ENCODE data around the gene GNG12.

GNG12 gene

DNA sequence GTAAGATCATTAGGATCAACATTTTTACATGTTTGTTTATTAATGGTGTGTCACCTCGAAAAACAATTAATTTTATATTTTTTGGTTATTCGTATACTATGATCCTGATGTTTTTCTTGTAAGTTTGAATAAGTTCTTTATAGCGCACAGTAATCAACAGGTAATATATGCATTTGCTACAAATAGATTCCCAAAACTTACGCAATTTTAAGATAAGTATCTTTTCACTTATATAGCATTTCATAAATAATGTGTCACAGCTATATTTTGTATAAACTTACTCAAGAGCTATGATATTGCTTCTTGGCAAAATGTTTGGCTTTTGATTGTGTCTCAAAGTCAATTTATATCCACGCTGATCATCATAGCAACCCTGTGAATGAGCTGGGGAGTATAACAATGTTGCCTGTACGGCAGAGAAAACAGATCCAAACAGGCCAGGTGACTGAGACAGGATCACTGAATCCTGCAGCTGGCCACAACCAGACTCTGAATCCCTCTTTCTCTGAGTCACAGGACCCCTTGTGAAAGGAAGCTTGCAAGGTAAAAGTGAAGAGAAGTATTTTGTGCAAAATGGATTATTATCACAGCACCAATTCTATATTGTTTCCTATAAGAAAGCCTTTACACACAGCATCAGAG, 48.6 kb downstream of the GNG12 start:
- no peak for DNase-seq (ENCODE audit: low read depth)

DNA sequence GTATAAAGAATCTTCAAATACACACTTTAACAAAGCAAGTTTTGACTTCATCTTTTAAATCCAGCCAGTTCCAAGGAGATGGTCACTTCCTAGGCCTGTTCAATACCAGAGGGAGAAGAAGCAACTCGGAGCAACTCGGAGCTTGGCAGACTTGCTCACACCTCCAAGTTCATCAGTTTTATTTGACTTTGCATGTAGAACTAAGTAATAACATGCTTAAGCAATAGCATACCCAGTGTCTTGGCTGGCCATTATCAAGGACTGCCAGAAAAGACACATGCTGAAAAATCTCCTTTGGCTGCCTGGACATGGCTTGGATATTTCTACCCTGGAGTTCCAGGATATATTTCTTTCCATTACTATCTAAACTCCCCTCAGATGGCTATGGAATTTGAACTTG, 52.6 kb downstream of the GNG12 start:
- no peak for DNase-seq (ENCODE audit: low read depth)

DNA sequence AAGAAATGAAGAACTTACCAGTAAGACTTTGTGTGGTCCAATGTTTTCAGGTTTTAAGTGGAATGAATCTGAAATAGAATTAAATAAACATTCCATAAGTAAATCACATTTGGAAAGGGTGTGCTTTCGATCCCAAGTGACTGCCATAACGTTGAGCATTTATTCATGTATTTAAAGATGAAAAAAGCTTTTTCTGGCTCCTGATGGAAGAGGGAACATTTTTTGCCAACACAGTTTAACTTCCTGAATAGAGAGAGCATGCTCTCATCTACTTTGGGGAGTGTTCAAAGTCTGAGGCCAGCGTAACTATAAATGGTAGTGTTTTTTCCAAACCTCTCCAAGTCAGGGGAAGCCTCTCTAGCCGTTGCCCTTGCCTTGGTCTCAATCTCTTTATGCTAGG, 55.8 kb downstream of the GNG12 start:
- no peak for DNase-seq (ENCODE audit: low read depth)

DNA sequence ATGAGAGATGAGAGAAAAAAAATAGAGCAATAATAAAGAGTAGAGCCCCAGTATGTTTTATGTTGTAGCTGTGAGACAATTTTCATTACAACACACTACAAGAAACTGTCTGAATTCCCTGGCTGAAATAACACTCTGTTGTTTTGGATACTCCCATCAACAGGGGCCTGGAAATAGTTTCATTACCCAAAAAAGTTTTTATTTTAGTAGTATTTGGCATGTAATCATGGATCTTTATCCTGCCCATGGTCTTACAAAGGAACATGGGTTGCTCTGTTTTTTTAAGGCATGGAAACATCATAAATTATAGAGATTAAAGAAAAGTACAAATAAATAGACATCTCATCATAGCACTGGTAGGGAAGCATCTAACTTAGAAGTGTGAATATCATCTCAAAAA, 56.3 kb downstream of the GNG12 start:
- DNase-seq (ENCODE audit: low read depth): no peak

DNA sequence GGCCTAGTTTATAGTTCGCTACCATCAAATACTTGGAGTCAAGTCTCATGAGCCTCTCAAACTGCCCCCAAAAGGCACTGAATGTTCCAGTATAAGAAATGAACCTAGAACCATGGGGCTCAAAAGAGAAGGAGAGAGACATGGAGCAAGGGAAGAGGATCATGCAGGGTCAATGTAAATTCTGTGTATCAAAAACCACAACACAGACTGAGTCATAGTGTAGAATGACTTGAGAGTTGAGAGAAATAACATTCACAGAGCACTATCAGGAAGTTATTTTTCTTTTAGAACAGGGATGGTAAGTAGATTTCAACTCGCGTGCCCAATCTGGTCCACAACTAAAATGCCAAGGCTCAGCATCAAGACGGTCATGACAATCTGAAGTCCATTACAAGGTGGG, 59.8 kb downstream of the GNG12 start:
- DNase-seq (ENCODE audit: low read depth): no peak

DNA sequence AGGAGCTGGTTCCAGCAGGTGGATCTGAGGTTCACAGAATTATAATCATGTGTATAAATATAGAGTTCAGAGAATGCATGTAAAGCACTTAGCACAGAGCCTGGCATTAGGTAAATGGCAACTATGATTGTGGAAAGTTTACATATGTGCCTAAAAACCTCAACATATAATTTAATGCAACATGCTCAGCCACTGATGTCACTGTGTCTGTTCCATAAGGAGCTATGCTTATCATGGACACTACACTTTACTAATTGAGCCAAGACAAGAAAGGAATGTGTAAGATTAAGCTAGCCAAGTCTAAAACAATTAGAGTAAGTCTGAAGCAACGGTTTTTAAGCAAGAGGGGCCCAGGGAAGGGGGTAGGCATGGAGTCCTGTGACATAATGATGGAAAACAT, 61.5 kb downstream of the GNG12 start:
- DNase-seq (ENCODE audit: low read depth): no peak

DNA sequence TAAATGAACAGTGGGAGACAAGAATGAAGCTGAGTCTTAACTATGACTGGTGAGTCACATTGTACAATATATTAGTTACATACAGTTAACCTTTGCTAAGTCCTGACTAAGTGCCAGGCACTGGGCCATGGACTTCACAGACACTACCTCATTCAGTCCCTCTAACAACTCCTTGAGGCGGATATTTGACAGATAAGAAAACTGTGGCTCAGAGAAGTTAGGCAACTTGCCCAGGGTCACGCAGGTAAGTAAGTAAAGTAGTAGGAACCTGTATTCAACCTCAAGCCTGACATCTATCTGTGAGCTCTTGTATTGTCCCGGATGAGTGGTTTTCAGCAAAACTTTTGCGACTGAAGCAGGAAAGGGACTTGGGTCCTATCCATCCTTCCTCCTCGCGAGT, 62.1 kb downstream of the GNG12 start:
- no peak for DNase-seq (ENCODE audit: low read depth)

DNA sequence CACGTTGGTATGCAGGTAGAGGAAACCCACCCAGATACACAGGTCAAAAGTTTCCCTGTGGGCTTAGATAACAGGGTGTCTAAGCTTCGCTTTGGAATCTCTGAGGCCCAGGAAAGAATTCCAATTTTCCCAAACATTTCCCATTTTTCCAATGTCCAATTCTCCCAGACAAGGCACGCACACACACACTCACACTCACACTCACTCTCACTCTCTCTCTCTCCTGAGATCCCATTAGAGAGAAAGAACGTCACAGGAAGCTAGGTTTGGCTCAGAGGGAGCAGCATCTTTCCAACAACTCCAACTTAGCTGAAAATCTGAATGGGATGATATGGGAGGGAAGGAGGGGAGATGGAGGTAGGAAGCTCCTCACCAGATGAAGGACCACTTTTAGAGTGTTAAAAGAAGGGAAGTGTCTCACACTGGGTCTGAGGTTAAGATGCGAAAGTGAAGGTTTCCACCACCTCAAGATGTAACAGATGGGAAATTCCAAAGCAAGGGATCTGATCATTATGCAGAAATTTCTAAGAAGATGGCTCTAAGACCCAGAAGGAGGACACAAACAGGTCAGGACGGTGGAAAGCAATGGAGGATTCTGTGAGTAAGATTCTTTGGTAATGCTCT, 63.5 kb downstream of the GNG12 start:
- DNase-seq (ENCODE audit: low read depth): no peak

DNA sequence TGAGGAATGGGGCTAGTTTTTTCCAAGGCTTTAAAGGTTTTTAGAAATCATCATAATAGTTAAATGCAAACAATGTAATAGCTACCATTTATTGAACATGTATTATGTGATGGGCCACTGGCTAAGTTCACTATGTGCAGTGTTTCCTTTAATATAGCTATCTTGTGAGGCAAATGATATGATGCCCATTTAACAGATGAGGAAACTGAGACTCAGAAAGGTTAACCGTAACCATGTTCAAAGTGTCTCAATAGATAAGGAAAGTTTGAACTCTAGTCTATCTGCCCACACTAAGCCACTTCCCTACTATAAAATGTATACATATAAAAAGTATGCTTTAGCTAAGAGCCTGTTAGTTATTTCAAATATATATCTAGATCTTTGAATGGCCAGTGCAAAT, 64.8 kb downstream of the GNG12 start:
- no peak for DNase-seq (ENCODE audit: low read depth)

DNA sequence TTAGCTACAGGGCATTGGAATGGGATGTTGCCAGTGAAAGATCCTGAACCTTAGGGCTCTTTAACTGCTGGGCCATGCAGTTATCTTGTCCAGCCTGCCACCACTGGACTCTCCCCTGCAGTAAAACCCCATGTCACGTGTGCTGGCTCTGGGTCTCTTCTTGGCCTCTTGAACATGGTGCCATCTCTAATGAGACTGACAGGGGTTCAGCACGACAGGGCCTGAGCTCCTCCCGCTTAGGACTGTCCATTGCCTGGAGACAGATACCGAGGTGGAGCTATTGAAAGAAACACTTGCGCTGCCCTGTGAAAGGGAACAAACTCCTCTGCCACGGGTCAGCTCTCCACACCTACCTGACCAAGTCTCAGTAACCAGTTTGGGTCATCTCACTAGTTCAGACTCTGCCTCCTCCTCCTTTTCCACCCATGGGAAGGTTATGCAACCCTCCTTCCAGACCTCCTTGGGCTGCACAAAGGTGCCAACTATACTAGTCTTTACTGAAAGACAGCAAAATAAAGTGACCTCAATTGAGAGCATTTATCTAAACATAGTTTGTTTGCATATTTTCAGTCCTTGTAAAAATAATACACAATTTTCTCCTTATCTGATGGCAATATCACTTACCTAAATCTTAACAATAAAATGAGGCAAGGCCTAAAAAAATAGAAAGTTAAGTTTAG, 66.0 kb downstream of the GNG12 start:
- no peak for DNase-seq (ENCODE audit: low read depth)

DNA sequence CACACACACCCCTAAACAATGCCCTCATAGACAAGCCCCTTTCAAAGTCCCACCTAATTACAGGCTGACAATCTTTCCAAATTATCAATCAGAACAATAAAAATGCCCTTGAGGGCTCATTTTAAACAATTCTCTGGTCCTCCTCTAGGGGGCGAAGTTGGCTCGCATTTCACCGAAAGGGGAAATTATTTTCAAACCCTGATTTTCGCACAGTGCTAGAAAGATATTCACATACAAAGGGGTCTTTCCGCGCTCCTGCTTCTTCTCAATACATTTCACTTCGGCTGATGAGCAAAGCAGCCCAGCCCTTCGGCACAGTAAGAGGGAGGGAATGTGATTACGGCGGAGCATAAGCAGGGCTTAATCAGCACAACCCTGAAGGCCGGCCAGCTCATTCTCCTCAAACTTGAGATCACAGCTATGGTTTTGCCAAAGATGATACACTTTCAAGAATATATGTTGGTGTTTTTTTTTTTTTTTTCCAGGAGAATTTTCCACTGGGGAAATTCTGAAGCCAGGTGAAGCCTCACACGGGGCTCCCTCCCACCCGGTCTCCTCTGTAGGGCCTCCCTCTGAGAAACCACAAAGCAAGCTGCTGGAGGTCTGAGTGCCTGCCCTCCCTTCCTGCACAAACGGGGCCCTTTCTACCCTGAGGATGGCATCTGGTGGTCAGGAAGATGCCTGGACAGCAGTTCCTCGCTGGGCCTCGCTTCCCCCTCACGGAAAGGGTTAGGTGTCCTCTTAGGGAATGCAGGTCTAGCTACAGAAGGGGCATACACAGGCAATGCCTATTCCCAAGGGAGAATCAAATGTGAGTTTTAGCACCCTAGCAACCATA, 66.9 kb downstream of the GNG12 start:
- peak; percentile 15 for DNase-seq (ENCODE audit: low read depth)

DNA sequence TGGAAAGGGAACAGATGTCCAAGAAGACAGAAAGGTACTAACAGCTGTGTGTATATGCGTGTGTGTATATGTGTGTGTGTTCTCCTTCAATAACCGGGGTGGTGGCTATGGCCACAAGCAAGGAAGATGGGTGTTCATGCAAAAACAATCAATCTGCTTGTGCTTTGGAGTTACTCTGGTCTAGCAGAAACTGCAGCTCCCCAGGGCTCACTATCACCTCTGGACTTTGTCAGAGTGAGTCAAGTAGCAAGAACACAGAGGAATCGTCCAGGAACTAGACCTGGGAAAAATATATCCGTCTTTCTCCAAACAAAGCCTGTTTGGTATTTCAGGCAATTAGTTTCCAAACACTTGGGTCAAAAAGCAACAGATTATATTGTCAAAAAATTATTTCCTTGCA, 68.6 kb downstream of the GNG12 start:
- no peak for DNase-seq (ENCODE audit: low read depth)

DNA sequence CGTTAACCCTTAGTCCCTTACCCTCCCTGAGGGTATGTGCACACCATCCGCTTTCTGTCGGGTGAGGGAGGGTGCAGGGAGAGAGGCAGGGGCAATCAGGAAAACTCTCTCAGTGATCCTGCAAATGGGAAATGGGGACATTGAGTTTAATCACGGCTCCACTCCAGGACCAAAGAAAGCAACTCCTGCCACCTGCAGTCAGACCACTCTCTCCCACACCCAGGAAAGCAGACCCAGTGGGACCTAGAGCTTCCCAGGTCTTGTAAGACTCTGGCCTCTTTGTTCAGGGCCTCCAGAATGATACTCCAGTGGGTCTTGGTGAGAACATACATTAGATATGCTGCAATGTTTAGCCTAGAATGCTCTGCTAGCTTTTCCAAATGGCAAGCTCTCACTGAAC, 71.5 kb downstream of the GNG12 start:
- no peak for DNase-seq (ENCODE audit: low read depth)

DNA sequence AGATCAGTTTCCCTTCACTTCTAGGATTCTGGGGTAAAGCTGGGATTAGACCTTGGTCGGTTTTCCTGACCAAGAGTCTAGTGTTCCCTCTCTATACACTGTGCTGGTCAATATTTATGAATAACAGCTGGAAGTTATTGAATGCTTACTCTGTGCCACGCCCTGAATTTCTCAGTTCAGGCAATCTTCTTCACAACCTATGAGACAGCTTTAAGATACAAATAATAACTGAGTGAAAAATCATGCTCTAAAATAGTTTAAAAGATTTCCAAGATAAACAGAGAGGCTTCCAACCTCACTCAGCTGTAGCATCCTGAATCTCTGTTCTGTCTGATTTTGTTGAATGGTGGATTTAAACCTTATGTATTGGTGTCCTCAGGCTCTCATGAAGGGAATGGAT, 72.2 kb downstream of the GNG12 start:
- DNase-seq (ENCODE audit: low read depth): no peak

DNA sequence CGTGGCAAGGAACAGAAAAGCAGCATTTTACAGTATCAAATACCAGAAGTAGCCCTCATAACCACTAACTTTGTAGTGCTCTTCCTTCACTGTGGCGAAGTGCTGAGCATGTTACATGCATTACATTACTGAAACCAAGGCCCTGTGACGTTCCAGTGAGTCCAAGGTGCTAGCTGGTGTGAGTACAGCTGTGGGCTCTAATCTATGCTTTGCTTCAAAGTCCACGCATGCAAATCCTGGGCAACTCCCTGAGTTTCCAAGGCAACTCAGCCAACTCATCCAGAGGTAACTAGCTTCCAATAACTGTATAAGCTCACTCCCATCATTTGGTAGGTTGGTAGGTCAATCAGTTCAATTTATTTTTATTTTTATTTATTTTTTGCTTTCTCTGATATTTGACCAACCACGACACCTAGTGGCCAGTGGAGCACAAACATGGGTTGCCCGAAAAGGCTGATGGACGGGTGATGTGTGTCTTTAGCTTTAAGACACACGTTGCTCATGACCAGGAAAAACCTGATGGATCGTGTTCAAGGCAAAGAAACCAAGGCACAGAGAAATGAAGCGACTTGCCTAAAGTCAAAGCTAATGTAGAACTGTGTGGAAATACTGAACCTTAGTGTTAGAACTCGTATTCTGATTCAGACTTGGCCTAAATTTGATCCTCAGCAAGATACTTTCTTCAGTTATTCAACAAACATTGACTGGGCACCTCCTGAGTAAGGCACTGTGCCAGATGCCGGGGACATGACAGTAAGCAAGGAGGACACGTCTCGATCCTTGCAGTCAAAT, 73.0 kb downstream of the GNG12 start:
- DNase-seq (ENCODE audit: low read depth): peak; percentile 16

DNA sequence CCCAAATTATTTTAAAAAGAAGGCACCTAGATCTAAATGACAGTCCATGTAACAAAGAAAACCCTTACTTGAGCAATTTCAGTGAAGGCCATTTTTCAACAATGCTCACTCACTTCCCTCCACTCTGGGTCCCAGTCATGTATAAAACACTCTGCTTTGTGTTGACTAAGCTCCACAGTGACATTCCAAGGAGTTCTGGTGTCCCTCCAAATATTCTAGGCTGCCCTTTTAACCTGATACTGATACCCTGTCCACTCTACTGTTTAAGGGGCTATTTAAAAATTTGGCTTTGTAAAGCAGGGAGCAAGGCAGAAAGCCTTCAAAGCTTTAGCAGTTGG, 73.6 kb downstream of the GNG12 start:
- DNase-seq (ENCODE audit: low read depth): no peak

DNA sequence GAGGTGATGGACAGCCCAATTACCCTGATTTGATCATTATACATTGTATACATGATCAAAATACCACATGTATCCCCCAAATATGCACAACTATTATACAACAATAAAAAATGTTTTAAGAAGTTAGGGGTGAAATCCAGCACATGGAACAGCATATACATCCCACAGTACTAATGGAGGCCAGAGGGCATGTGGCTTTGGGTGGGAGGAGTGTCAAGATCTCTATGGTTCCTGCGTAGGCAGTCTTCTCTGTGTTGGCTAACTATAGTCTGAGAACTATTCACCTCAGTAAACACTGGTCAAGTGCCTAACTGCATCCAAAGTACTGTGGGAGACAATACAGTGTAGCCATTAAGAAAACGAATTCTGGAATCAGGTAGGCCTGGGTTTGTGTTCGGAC, 74.2 kb downstream of the GNG12 start:
- DNase-seq (ENCODE audit: low read depth): no peak

DNA sequence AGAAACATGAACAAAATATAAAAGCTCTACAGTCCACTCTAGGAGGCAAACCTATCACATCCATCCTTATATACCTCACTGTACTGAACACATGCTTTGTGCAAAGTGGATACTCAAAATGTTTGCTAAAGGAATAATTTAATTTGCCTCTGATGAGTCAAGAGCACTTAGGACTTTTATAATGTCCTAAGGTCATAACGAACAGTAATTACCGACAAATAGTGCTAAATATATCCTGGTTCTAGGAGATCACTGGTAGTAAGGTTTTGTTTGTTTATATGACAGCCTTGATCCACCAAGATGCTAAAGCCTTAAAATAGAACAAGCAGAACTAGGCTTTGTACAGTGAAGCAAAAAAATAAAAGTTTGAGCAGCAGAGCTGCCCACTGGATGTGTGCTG, 77.6 kb downstream of the GNG12 start:
- DNase-seq (ENCODE audit: low read depth): no peak

DNA sequence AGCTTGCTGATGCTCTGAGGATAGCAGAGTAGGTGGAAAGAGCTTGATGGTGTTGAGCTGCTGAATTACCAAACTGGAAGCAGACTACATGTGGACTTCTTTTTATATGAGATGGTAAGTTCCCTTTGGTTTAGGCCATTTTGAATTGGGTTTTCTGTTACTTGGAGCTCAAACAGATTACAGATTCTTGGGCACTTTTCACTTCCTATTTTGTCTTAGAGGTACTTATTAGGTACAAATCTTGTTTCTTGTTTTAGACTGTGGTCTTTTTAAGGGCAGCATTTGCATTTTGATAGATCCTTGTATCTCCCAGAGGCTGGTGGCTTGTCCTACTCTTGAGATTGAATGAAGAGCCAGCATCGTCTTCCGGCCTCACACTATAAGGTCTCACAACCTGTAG, 78.1 kb downstream of the GNG12 start:
- DNase-seq (ENCODE audit: low read depth): no peak

DNA sequence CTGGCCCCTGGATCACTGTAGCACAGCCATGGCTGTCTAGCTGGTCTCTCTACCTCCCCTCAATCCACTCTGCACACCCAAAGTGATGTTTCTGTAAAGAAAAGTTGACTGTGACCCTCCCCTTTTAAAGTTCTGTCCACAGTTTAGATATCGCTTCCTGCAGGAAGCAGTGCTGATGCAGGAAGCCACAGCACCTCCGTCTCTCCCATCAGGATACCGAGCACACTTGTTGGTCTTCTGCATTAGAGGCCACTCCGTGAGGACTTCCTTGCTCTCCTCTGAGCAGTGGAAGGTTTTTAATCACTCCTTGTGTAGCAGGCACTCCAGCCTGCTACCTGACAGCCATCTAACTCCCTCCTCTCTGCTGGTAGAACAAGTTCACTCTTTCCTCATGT, 78.7 kb downstream of the GNG12 start:
- no peak for DNase-seq (ENCODE audit: low read depth)

DNA sequence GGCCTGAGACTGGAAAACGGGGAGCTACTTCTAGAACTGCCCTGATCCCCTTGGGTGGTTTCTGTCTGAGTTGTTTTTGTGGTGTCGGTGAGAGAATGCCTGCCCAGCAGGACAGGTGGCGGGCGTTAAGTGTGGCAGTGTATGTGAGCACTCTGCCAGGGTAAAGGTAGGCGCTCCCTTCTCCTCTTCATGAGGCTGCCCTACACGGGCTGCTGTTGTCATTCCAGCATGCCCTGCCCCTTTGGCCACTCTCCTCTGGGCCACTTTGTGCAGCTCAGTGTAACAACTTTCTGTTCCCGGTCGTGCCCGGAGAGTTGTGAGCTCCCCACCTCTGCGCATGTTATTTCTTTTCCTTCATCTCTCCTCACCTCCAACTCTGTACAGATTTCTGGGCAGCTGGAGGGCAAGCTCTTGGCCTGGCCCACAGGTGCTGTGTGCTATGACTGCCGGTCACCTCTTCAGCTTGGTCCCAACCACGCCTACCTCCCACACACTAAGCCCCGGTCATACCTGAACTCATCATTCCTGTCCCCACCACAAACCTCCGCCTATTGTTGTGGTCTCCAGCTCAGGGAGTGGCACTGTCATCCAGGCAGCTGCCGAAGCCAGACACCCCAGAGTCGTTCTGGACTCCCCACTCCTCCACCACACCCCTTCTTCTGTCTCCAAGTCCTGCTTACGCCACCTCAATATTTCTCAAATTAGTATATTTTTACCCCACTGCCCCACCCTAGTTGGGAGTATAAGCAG, 79.3 kb downstream of the GNG12 start:
- no peak for DNase-seq (ENCODE audit: low read depth)

DNA sequence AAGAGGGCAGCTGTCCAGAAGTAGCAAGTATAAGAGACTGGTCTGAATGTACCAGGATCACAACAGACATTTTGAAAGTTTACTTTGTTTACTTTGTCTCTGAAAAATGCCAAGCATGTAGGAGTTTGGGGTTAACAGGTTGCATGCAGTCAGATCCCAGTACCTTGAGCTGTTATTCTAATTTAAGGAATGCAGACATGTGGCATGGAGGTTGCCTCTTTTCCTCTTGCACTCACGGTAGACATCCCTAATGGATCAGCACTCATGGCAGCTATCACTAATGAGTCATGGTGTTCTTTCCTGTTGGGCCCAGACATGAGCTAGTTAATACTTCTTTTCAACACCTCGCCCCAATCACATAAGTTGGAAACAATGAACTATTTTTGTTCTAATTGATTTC, 81.0 kb downstream of the GNG12 start:
- no peak for DNase-seq (ENCODE audit: low read depth)
